ENCODE measurements around the gene TUBB4B.

The TUBB4B gene

GRCh38 chr9:137264067-137264466 lies 23.0 kb downstream of the TUBB4B start:
- Histone ChIP-seq H3K4me3 (no peak overlapping the region), H3K27ac (no peak overlapping the region)

- no peak overlapping the region for H3K27ac ChIP-seq
- H3K4me3 ChIP-seq, result no peak overlapping the region
Observed at GRCh38 chr9:137265496-137266161, 24.5 kb downstream of the TUBB4B start.

- Histone ChIP-seq H3K4me3 (no peak overlapping the region), H3K27ac (no peak overlapping the region)
Observed at GRCh38 chr9:137266162-137266527, 25.1 kb downstream of the TUBB4B start.

DNA sequence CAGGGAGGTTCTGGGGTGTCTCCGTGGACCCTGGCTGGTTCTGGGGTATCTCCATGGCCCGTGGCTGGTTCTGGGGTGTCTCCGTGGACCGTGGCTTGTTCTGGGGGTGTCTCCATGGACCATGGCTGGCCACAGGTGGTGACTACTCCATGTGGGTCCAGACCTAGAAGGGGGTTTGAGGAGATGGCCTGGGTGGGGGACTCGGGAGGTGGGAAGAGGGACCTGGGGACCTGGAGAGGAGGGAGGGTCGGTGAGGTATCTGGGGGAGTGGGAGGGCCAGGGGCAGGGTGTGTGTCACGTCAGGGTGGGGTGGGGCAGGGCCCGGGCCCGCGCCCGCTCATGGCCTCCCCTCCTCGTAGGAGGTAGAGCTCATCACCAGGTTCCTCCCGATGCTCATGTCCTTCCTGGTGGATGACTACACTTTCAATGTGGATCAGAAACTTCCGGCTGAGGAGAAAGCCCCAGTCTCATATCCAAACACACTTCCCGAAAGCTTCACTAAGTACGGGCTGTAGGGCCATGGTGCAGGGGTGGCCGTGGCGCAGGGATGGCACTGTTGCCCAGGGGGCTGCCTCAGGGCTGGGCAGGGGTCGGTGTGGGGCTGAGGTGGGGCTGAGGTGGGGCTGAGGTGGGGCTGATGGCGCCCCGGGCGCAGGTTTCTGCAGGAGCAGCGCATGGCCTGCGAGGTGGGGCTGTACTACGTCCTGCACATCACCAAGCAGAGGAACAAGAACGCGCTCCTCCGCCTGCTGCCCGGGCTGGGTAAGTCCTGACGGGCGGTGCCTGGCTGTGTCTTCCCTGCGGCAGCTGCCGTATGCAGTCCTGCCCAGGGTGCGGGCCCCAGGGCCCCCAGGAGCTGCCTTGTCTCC lies 25.7 kb downstream of the TUBB4B start:
- H3K4me3 ChIP-seq, result no peak overlapping the region
- no peak overlapping the region for H3K27ac ChIP-seq

GRCh38 chr9:137267933-137268355 lies 26.9 kb downstream of the TUBB4B start:
- Histone ChIP-seq H3K4me3 (no peak overlapping the region), H3K27ac (peak overlapping the region in 2 of 21 experiments; percentile 11 to 23)

- Histone ChIP-seq H3K27ac (peak overlapping the region in 6 of 21 experiments; percentile 2 to 37 (median 24)), H3K4me3 (no peak overlapping the region)
Observed at GRCh38 chr9:137268538-137269201, 27.6 kb downstream of the TUBB4B start.

DNA sequence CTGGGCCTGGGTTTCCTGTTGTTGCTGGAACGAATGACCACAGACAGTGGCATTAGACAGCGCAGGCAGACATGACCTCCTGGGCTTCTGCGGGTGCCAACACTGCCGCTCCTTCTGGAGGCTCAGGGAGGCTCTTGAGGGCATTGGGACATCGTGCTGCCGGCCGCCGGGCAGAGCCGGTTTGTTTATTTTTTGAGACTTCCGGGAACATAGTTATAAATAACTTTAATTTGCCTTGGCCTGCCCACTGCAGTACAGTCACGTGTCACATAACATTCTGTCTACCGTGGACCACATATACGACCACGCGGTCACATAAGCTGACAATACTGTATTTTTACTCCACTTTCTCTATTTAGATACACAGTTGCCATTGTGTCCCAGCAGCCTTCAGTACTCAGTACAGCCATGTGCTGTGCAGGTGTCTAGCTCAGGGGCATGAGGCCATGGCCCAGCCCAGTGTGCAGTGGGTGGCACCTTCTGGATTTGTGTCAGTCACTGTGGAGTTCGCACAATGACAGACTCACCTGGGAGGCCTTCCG lies 28.2 kb downstream of the TUBB4B start:
- Histone ChIP-seq H3K27ac (peak overlapping the region in 7 of 21 experiments; percentile 2 to 37 (median 23)), H3K4me3 (no peak overlapping the region)

- Histone ChIP-seq H3K4me3 (no peak overlapping the region), H3K27ac (no peak overlapping the region)
Observed at GRCh38 chr9:137270929-137271695, 30.0 kb downstream of the TUBB4B start.

DNA sequence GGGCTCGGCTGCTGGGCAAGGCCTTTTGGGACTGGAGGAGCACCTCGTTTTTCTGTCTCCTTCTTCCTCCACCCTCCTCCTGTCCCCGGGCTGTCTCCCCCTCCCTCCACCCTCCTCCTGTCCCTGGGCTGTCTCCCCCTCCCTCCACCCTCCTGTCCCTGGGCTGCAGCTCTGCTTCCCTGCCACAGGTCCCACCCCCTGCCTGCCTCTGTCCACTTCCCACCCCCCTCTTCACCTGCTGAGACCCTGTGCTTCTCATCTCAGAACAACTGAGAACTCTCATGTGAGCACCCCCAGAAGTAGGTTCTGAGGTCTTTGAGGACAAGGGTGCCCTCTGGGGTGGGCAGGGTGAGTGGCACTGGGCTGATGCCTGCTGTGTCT lies 30.6 kb downstream of the TUBB4B start:
- Histone ChIP-seq H3K27ac (no peak overlapping the region), H3K4me3 (no peak overlapping the region)

DNA sequence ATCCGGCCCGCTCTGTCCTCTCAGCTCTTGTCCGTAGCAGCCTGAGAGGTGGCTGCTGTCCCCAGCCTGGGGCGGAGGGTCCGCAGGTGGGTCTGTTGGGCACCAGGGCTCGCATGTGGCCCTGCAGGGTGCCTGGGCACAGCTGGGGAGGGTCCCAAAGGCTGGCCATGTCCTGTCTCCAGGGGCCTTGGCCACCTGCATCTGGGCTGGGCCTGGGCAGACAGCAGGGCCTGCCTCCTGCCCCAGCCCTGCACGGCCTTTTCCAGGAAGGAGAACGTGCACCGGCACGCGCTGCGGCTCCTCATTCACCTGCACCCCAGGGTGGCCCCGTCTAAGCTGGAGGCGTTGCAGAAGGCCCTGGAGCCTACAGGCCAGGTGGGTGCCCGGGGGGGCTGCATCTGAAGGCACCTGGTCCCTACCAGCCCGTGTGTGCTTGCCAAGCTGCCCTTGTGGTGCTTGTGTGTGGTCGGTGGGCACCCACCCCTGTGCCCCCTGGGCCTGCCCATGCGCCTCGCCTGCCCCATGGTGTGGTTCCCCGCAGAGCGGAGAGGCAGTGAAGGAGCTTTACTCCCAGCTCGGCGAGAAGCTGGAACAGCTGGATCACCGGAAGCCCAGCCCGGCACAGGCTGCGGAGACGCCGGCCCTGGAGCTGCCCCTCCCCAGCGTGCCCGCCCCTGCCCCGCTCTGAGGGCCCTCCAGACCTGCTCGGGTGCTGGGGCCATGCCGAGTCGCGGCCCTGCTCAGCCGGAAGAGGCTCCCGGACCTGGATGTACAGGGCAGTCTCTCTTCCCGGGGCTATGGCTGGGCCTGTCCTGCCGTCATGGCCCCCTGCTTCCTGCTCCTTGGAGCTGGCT lies 31.4 kb downstream of the TUBB4B start:
- H3K4me3 ChIP-seq, result no peak overlapping the region
- H3K27ac ChIP-seq, result no peak overlapping the region

- no peak overlapping the region for H3K4me3 ChIP-seq
- H3K27ac ChIP-seq, result no peak overlapping the region
Observed at GRCh38 chr9:137273095-137273490, 32.0 kb downstream of the TUBB4B start.

GRCh38 chr9:137273611-137274320 lies 32.7 kb downstream of the TUBB4B start:
- Histone ChIP-seq H3K27ac (peak overlapping the region in 10 of 21 experiments; percentile 16 to 79 (median 54)), H3K4me3 (no peak overlapping the region)

DNA sequence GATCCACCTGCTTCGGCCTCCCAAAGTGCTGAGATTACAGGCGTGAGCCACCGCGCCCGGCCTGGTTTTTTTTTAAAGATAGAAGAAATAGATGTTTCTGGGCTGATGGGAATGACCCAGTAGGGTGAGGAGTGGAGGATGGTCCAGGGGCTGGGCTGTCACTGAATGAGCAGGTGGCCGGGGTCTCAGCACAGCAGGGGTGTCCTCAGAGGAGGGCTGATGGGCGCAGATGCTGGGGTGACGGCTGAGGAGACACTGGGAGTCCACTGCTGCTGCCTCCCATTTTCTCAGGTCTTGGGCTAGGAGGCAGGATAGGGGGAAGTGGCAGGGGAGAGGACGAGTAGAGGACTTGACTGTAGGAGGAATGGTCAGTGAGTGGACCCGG lies 34.1 kb downstream of the TUBB4B start:
- peak overlapping the region in 1 of 21 experiments; percentile 78 for H3K27ac ChIP-seq
- H3K4me3 ChIP-seq, result no peak overlapping the region

- peak overlapping the region in 14 of 21 experiments; percentile 24 to 88 (median 75) for H3K27ac ChIP-seq
- no peak overlapping the region for H3K4me3 ChIP-seq
Observed at GRCh38 chr9:137275588-137276472, 34.7 kb downstream of the TUBB4B start.

DNA sequence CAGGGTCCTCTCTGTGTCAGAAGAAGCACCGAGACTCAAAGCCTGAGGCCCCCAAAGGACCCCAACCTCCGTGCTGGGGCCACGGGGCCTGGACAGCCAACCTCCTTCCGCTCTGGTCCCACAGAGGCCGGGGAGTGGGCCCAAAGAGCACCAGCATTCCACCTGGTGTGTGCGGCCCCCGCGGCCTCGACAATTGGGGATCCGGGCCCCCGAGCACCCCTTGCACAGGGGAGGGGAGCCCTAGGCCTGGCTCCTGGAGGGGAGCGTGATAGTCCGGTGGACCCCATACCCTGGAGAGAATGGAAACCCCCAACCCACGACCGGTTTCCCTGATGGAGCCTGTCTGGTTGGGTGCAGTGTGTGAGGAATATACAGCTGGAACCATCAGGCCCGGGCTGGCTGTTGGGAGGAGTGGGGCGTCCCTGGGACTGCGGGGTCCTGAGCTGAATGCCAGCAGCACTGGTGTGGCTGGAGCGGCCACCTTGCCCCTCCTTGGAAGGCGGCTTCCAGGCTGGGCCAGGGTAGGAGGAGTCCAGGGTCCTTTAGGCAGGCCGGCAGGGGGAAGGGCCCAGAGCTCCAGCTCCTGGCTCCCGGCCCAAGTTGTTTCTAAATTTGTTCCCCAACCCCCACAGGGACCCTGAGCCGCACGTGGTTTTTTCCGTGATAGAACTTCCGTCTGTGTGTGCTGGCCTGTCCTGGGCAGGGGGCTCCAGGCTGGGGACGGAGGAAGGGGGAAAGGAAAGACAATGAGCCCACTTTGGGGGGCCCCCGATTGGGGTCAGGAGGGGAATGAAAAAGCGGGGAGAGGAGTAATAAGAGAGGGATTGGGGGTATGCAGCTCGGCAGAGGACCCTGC lies 35.6 kb downstream of the TUBB4B start:
- Histone ChIP-seq H3K4me3 (peak overlapping the region; percentile 9 to 51 (median 41)), H3K27ac (peak overlapping the region; percentile 3 to 88 (median 75))

Data from skin epidermis (tissue), 12 donors.